Measurements from ENCODE around the gene SLC22A3.

SLC22A3 gene

DNA sequence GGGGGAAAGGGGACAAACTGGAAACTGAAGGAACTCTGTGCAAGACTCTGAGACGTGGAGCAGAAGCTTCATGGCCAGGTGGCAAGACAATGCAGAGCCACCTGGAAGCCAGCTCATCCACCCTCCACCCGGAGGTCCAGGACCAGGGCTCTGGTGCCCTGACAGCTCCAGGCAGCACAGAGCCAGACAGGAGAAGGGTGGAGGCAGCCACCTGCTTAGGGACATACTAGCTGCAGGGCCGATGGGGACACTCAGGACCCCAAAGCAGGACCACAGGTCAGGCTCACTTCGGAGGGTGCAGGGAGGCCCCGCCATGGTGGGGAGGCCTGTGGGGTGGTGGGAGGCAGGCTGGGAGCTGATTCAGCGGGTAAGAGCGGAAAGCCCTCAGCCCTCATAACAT lies 19.0 kb upstream of the SLC22A3 start:
- ATAC-seq (ENCODE audit: low read depth) (no peak), DNase-seq (ENCODE audit: low spot score) (no peak)
- no peak overlapping the region for H3K4me3 ChIP-seq (ENCODE audit: severe bottlenecking)
- H3K36me3 ChIP-seq (ENCODE audit: low read depth) = no peaks in the 10 kb centered on the region
- no peaks in the 10 kb centered on the region for H3K4me1 ChIP-seq (ENCODE audit: insufficient read depth, poor library complexity, severe bottlenecking)
- no peak for TF ChIP-seq CTCF (IDR thresholded peaks at IDR 0.05; ENCODE audit: poor library complexity, severe bottlenecking)
- H3K9me3 ChIP-seq (ENCODE audit: severe bottlenecking) = no peaks in the 10 kb centered on the region
- no peaks in the 10 kb centered on the region for H3K27me3 ChIP-seq (ENCODE audit: insufficient read depth, poor library complexity, severe bottlenecking)
- no peak overlapping the region for H3K27ac ChIP-seq (ENCODE audit: poor library complexity, severe bottlenecking)

DNA sequence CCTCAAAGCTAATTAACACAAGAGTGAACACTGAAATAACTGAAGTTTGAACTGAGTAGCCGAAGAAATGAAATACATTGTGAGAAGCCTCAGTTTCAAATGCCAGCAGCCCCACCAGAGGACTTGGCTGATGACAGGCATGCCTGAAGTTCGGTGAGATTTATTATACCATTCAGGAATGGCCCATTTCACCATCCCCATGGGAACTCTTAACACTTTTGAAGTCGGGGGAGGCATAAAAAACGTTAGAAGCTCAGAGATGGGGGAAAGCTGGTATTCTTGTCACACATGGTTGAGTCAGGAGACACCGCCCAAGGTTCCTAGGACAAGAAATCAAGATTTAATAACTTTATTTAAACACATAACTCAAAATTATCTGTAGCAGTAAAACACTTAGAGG lies 17.6 kb upstream of the SLC22A3 start:
- H3K27ac ChIP-seq (ENCODE audit: poor library complexity, severe bottlenecking) = no peak overlapping the region
- no peaks in the 10 kb centered on the region for H3K9me3 ChIP-seq (ENCODE audit: severe bottlenecking)
- ATAC-seq (ENCODE audit: low read depth) = no peak
- H3K36me3 ChIP-seq (ENCODE audit: low read depth) = no peaks in the 10 kb centered on the region
- no peak overlapping the region for H3K4me3 ChIP-seq (ENCODE audit: severe bottlenecking)
- no peak for TF ChIP-seq CTCF (IDR thresholded peaks at IDR 0.05; ENCODE audit: poor library complexity, severe bottlenecking)
- no peaks in the 10 kb centered on the region for H3K27me3 ChIP-seq (ENCODE audit: insufficient read depth, poor library complexity, severe bottlenecking)
- DNase-seq (ENCODE audit: low spot score) = no peak
- no peaks in the 10 kb centered on the region for H3K4me1 ChIP-seq (ENCODE audit: insufficient read depth, poor library complexity, severe bottlenecking)

DNA sequence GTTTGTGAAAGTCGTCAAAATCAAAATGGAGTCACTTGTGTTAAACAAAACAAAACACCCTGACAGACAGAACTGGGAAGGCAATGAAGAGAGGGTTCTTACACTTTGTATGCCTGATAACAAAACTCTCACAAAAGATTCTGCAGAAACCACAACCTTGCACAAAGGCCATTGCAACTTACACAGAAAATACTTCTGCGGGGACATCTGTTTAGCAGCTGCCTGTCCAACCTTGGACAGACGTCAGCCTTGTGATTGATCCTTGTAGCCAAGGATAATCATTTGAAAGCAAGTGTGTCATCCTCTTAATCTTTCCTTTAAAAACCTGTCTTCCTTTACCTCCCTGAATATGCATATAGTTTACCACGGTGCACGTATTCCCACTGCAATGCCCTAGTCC lies 17.0 kb upstream of the SLC22A3 start:
- Histone ChIP-seq H3K4me3 (ENCODE audit: severe bottlenecking) (no peak overlapping the region), H3K36me3 (ENCODE audit: low read depth) (no peaks in the 10 kb centered on the region), H3K4me1 (ENCODE audit: insufficient read depth, poor library complexity, severe bottlenecking) (no peaks in the 10 kb centered on the region), H3K27me3 (ENCODE audit: insufficient read depth, poor library complexity, severe bottlenecking) (no peaks in the 10 kb centered on the region), H3K27ac (ENCODE audit: poor library complexity, severe bottlenecking) (no peak overlapping the region), H3K9me3 (ENCODE audit: severe bottlenecking) (no peaks in the 10 kb centered on the region)
- TF ChIP-seq CTCF (IDR thresholded peaks at IDR 0.05; ENCODE audit: poor library complexity, severe bottlenecking) = no peak
- ATAC-seq (ENCODE audit: low read depth) = no peak
- no peak for DNase-seq (ENCODE audit: low spot score)

GRCh38 chr6:160331753-160332152 lies 16.4 kb upstream of the SLC22A3 start:
- H3K27ac ChIP-seq (ENCODE audit: poor library complexity, severe bottlenecking) = no peak overlapping the region
- no peak for TF ChIP-seq CTCF (IDR thresholded peaks at IDR 0.05; ENCODE audit: poor library complexity, severe bottlenecking)
- DNase-seq (ENCODE audit: low spot score) (no peak), ATAC-seq (ENCODE audit: low read depth) (no peak)
- no peaks in the 10 kb centered on the region for H3K9me3 ChIP-seq (ENCODE audit: severe bottlenecking)
- H3K27me3 ChIP-seq (ENCODE audit: insufficient read depth, poor library complexity, severe bottlenecking) = no peaks in the 10 kb centered on the region
- H3K4me1 ChIP-seq (ENCODE audit: insufficient read depth, poor library complexity, severe bottlenecking) = peaks cover 3% of the 10 kb centered on the region
- no peak overlapping the region for H3K4me3 ChIP-seq (ENCODE audit: severe bottlenecking)
- H3K36me3 ChIP-seq (ENCODE audit: low read depth) = no peaks in the 10 kb centered on the region

DNA sequence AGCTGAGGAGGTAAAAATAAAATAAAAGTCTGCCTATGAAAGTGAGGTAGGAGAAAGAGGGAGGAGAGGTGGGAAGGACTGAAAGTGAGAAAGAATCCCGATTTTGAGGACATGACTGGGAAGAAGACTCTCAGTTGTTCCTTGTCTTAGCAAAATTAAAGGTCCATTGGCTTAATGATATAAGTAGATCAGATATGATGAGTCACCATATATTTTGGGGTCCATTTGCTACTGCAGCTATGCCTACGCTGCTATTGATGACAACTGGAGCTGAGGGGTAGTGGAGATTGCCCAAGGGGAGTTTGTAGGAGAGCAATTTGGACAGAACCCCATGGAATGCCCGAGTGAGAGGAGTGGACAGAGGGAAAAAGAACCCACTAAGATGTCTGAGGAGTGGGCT lies 15.1 kb upstream of the SLC22A3 start:
- no peak for TF ChIP-seq CTCF (IDR thresholded peaks at IDR 0.05; ENCODE audit: poor library complexity, severe bottlenecking)
- H3K4me3 ChIP-seq (ENCODE audit: severe bottlenecking) = no peak overlapping the region
- peaks cover 16% of the 10 kb centered on the region for H3K4me1 ChIP-seq (ENCODE audit: insufficient read depth, poor library complexity, severe bottlenecking)
- no peaks in the 10 kb centered on the region for H3K36me3 ChIP-seq (ENCODE audit: low read depth)
- DNase-seq (ENCODE audit: low spot score) = no peak
- H3K27me3 ChIP-seq (ENCODE audit: insufficient read depth, poor library complexity, severe bottlenecking) = no peaks in the 10 kb centered on the region
- no peak for ATAC-seq (ENCODE audit: low read depth)
- no peak overlapping the region for H3K27ac ChIP-seq (ENCODE audit: poor library complexity, severe bottlenecking)
- no peaks in the 10 kb centered on the region for H3K9me3 ChIP-seq (ENCODE audit: severe bottlenecking)
